Activated naive CD8-positive, alpha-beta T cell treated with anti-CD3 and anti-CD28 coated beads, Interleukin-2, amount 50 U/mL, for 24 hours (primary cell): ENCODE results near the gene SYPL2.

Experiments
- ATAC-seq: fragments of 150-1000 bp; cut with Tn5 transposase; one replicate; pipeline ENCODE4 v1.10.0; 2021
- DNase-seq: peaks from one replicate; pipeline ENCODE4 v3.0.0; 2021
- H3K27ac Mint-ChIP-seq: one replicate; pipeline ENCODE4 v1.8.0; 2021; ENCODE audit warnings: mild to moderate bottlenecking, mixed read lengths
- H3K27me3 Mint-ChIP-seq: one replicate; pipeline ENCODE4 v1.8.0; 2021; ENCODE audit warnings: mixed read lengths
- H3K36me3 Mint-ChIP-seq: one replicate; pipeline ENCODE4 v1.8.0; 2021; ENCODE audit warnings: low read depth, mixed read lengths
- H3K4me1 Mint-ChIP-seq: one replicate; pipeline ENCODE4 v1.8.0; 2021; ENCODE audit warnings: mixed read lengths
- H3K4me3 Mint-ChIP-seq: one replicate; pipeline ENCODE4 v1.8.0; 2021; ENCODE audit warnings: mild to moderate bottlenecking, moderate library complexity, mixed read lengths
- H3K9me3 Mint-ChIP-seq: one replicate; pipeline ENCODE4 v1.8.0; 2021; ENCODE audit warnings: mixed read lengths

SYPL2 gene

DNA sequence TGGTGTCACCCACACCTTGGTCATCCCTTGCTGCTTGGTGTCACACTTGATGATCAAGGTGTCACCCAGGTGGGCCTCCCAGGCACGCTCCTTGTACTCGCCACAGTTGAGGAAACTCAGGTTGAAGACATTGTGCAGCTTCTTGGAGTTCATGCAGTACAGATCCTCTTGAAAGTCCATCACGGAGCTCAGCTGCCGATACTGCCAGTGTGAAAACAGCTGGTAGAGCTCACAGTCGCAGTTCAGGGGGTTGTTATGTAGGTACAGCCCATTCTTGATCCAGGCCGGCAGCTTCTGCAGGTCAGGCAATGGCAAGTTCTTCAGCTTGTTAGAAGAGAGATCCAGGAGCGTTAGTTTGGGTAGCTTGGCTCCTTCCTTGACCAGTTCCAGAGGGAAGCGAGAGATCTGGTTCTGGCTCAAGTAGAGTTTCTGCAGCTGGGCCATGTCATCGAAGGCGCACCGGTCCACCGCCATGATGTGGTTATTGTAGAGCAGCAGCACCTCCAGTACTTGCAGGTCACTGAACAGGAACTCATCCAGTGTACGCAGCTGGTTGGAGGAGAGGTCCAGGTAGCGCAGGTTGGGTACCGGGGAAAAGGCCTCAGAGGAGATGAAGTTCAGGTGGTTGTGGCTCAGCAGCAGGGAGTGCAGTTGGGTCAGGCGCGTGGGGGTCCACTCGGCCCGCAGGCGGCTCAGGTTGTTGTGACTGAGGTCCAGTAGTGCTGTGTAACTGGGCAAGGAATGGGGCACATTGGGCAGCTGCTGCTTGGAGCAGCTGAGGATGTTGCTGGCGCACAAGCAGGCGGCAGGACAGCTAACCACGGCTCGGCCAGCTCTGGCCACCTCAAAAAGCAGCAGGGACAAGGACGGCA is 41.9 kb downstream of the SYPL2 start:
- DNase-seq, result peak; percentile 2
- peaks cover 49% of the 10 kb centered on the region for H3K4me1 Mint-ChIP-seq
- no peaks in the 10 kb centered on the region for H3K36me3 Mint-ChIP-seq
- H3K9me3 Mint-ChIP-seq, result no peaks in the 10 kb centered on the region
- H3K27ac Mint-ChIP-seq, result peak overlapping the region; percentile 32
- peak overlapping the region; percentile 82 for H3K4me3 Mint-ChIP-seq
- ATAC-seq, result no peak
- H3K27me3 Mint-ChIP-seq, result no peaks in the 10 kb centered on the region

DNA sequence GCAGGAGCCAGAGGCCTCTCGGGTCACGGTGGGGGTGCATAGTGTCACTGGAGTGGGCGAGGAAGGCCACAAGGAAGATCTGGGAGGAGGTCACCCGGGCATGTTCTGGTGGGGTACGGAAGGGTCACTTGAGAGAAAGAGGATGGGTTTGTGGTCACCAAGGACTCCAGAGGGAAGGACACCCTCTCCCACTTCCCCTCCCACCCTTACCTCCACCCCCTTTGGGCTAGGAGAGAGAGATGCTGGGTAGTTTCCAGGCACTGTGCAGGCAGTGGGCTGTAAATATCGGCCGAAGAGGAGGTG is 42.5 kb downstream of the SYPL2 start:
- H3K4me3 Mint-ChIP-seq, result peak overlapping the region; percentile 82
- H3K4me1 Mint-ChIP-seq, result peaks cover 47% of the 10 kb centered on the region
- no peaks in the 10 kb centered on the region for H3K9me3 Mint-ChIP-seq
- ATAC-seq, result no peak
- no peaks in the 10 kb centered on the region for H3K36me3 Mint-ChIP-seq
- DNase-seq, result no peak
- peak overlapping the region; percentile 46 for H3K27ac Mint-ChIP-seq
- H3K27me3 Mint-ChIP-seq, result no peaks in the 10 kb centered on the region

DNA sequence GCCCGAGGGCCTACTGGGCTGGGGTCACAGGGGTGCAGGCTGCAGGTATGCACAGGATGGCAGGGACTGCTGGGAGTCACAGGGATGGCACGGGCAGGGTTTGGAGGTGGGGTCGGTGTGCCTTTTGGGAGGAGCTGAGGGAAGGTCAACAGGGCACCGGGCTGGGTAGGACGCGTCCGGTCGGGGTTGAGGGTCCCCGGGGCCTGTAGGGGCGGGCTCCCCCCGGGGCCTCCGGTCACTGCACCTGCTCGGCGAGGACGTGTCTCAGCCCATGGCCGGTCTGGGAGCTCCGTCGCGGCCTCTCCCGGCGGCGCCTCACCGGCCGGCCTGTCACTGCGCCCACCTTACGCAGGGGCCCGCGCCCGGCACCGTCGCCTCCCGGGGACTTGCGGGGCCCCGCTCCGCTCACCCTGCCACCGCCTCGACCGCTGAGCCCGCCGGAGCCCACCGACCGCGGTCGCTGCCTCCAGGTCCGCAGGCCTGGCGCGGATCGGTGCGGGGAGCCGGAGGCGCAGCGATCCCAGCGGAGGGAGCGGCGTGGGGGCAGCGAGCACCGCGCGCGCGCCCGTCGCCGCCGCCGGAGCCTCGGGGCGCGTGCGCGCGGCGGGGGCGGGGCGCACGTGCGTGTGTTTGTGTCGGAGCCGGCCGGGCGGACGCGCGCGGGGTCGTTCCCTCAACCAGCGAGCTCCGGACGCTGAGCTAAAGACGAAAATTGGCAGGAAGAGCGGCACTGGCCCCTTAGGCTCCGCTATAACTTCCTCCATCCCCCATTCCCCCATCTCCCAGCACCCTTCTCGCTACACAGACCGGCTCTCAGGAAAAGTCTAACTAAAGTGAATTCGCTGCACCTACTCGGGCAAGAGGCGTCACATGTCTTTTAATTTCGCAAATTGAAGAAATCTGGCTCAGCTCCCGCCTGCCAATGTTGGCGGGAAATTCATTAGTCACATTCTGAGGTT is 43.1 kb downstream of the SYPL2 start, which contains the start of gene AMIGO1:
Gene AMIGO1, minus strand, starts transcription at position 552 of the 959 bp plus-strand sequence. CDS start 815 bp downstream, outside the sequence.
- ATAC-seq, result peak; percentile 41

DNA sequence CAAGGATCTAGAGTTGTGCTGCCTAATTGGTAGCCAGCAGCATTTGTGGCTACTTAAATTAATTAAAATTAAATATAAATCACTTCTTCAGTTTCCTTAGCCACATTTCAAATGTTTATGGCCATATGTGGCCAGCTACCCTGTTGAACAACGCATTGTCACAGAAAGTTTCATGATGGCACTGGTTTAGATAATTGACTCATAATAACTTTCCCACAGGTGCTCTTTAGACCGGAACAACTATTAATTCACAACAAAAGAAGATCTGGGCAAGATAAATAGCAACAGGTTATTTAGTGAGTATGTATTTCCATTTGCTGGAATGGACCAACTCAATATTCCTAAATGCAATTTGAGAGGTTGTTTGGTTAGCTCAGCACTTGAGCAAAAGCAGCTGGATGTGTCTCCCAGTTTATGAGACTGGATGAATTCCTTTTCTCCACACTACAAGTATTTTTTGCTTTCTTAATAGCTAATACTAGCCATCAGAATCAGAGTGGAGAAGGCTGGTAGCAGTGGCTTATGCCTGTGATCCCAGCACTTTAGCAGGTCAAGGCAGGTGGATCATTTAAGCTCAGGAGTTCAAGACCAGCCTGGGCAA is 46.9 kb downstream of the SYPL2 start:
- H3K4me3 Mint-ChIP-seq, result no peak overlapping the region
- no peak for ATAC-seq
- no peak overlapping the region for H3K27ac Mint-ChIP-seq
- no peaks in the 10 kb centered on the region for H3K9me3 Mint-ChIP-seq
- DNase-seq, result no peak
- H3K36me3 Mint-ChIP-seq, result no peaks in the 10 kb centered on the region
- peaks cover 24% of the 10 kb centered on the region for H3K4me1 Mint-ChIP-seq
- no peaks in the 10 kb centered on the region for H3K27me3 Mint-ChIP-seq

More for the DNA sequence above, 43.1 kb downstream of the SYPL2 start, which contains the start of gene AMIGO1:
- Mint-ChIP-seq H3K9me3 (no peaks in the 10 kb centered on the region), H3K4me3 (peak within 1 kb of the TSS; percentile 86), H3K36me3 (no peaks in the 10 kb centered on the region), H3K4me1 (peaks cover 41% of the 10 kb centered on the region), H3K27ac (peak within 1 kb of the TSS; percentile 83), H3K27me3 (no peaks in the 10 kb centered on the region)
- peak; percentile 68 for DNase-seq

DNA sequence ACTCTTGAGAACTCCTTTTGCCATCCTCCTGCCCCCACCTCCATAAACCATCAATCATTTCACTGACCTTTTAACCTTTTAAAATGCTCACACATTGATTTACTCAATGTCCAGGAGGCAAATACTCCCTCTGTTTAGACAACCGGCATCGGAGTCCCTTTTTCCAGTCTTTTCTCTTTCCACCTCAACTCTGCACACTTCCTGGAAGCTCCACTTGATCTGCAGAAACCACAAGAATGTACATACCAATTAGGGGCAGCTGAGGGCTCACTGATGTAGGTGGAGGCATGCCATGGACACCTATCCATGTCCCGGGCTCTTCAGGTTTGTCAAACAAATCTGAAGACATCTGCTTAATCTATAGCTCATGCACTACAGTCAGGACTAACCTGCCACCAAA is 48.5 kb downstream of the SYPL2 start:
- Mint-ChIP-seq H3K9me3 (no peaks in the 10 kb centered on the region), H3K27ac (no peak overlapping the region), H3K4me1 (peaks cover 13% of the 10 kb centered on the region), H3K4me3 (no peak overlapping the region), H3K36me3 (no peaks in the 10 kb centered on the region), H3K27me3 (no peaks in the 10 kb centered on the region)
- ATAC-seq (no peak), DNase-seq (no peak)

DNA sequence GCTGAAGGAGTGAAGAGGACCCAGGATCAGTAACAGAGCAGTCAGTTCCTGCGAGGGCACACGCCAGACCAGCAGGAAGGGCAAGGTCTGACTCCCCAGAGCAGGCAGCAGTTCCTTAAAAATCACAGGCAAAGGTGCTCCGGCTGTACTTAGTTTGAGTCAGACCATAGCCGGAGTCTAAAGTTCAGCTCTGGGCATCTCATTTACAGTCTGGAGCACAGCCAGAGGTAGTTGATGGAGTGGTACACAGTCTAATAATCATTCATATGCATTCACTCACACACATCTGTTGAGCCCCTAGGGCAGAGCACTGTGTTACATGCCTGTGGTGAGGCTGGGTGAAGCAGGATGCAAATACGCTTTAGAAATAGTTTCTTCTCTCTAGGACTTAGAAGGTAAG is 50.5 kb downstream of the SYPL2 start:
- DNase-seq, result no peak
- Mint-ChIP-seq H3K36me3 (no peaks in the 10 kb centered on the region), H3K4me3 (no peak overlapping the region), H3K9me3 (no peaks in the 10 kb centered on the region), H3K27ac (no peak overlapping the region), H3K4me1 (peaks cover 4% of the 10 kb centered on the region), H3K27me3 (no peaks in the 10 kb centered on the region)
- ATAC-seq, result no peak

DNA sequence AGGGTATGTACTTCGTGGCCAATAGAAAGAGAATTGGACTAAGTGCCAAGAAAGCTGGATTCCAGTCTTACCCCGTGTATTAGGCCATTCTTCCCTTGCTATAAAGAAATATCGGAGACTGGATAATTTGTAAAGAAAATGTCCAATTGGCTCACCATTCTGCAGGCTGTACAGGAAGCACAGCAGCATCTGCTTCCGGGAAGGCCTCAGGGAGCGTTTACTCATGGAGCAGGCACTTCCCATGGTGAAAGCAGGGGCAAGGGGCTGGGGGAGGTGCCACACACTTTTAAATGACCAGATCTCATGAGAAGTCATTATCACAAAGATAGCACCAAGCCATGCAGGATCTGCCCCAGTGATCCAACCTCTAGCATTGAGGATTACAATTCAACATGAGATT is 51.0 kb downstream of the SYPL2 start:
- H3K27me3 Mint-ChIP-seq, result no peaks in the 10 kb centered on the region
- H3K27ac Mint-ChIP-seq, result no peak overlapping the region
- no peaks in the 10 kb centered on the region for H3K36me3 Mint-ChIP-seq
- H3K4me3 Mint-ChIP-seq, result no peak overlapping the region
- ATAC-seq, result no peak
- no peaks in the 10 kb centered on the region for H3K9me3 Mint-ChIP-seq
- peaks cover 4% of the 10 kb centered on the region for H3K4me1 Mint-ChIP-seq
- DNase-seq, result no peak

DNA sequence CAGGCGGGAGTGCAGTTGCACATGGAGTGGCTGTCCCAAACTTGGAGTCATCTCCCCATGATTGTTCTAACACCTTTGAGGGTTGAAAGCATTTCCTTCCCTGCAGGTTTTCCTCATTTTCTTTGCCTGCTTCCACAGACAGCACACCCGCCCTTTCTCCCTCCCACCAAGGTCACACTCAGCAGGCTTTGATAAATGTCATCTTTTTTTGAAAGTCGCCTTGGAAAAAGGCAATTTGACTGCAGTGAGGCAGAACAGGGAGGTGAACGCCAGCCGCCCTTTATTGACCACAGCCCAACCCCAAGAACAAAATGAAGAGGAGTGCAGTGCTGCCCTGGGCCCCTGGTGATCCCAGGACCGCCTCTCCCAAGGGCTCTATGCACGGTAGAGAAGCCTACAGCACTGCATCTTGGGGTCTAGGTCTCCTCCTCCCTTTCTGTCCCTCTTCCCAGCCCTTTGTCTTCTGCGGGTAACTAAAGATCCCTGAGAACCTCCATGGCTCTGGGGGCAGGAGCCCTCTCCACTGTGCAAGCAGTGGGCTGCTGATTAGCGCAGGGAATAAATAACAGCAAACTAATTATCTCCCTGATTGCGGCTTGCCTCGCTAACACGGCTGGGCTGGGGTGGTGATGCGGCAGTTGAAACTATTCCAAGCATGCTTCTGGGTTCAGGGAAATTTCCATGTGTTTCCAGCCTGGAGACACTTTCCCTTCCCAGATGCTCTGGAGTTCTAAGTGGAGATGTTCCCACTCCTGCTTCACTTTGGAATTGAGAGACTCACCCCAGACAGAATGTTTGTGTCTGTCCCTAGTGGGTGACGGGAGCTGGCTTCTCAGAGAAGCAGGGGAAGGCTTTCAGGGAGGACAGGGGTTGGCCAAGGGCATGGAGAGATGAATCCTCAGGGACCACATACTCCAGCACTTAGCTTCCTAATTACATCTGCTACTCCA is 54.9 kb downstream of the SYPL2 start:
- Mint-ChIP-seq H3K36me3 (no peaks in the 10 kb centered on the region), H3K9me3 (no peaks in the 10 kb centered on the region), H3K4me3 (no peak overlapping the region), H3K27me3 (no peaks in the 10 kb centered on the region), H3K4me1 (no peaks in the 10 kb centered on the region), H3K27ac (no peak overlapping the region)
- no peak for ATAC-seq
- DNase-seq, result no peak

DNA sequence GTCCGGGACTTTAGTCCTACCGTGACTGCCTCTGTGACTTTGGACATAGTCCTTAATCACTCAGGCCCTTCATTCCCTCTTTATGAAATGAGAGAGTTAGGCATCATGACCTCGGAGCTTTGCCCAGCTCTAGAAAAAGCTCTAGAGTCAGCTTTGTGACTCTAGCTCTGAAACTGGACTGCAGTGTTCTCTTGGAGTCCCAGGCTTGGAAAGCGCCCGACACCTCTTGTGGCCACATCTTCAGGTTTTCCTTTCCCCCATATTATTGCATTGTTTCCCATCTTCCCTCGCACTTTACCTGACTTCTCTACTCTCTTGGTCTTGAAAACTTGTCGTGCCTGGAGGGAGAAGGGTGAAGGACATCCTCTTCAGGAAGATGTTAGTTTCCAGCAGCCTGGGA is 55.7 kb downstream of the SYPL2 start:
- Mint-ChIP-seq H3K9me3 (no peaks in the 10 kb centered on the region), H3K27ac (no peak overlapping the region), H3K4me1 (no peaks in the 10 kb centered on the region), H3K27me3 (no peaks in the 10 kb centered on the region), H3K36me3 (no peaks in the 10 kb centered on the region), H3K4me3 (no peak overlapping the region)
- ATAC-seq, result no peak
- DNase-seq, result no peak

DNA sequence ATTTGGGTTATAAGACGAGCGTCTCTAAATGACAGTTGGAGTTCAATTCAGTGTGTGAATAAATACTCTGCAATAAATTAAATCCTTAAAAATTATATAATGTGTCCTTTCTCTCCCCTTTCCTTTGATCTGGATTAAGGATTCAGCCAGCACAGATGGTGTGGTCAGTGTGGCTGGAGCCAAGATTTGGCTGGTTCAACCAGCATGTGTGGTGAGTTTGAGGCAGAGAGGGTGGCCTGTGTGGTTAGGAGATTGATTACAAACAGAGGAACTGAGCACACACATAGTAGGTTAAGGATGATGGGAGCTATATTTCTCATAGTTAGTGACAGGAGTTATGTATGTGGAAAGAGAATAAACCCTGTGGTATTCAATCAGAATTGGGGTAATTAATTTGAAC is 57.4 kb downstream of the SYPL2 start:
- ATAC-seq (no peak), DNase-seq (no peak)
- H3K27me3 Mint-ChIP-seq, result no peaks in the 10 kb centered on the region
- no peaks in the 10 kb centered on the region for H3K9me3 Mint-ChIP-seq
- no peaks in the 10 kb centered on the region for H3K4me1 Mint-ChIP-seq
- H3K4me3 Mint-ChIP-seq, result no peak overlapping the region
- no peak overlapping the region for H3K27ac Mint-ChIP-seq
- no peaks in the 10 kb centered on the region for H3K36me3 Mint-ChIP-seq

DNA sequence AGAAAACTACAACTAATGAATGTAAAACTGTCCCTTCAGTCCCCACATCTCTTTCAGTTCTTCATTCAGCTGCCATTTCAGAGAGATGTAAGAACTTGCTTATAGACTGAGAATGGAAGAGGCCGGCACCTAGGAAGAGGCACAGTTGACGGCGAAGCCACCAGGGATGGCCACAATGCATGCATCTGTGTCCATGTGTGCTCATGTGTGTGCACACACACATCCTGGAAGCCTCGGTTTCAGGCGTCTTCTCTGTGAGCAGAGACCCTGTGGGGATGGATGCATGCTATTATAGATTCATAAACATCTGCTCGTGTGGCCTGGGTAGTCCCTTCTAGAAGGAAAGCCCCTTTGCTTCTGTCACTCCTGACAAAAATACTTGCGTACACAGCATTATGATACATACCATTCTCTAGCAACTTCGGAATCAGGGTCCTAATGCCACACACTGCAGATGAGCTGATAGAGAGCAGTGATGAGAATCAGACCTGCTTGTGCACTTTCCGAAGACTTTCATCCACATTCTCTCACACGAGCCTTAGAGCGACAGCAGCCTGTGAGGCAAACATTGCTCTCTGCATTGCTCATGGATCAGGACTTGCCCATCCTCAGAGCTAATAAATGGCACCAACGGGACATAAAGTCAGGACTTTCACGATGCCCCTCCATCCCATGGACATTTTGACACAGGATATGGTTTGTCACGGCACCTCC is 60.9 kb downstream of the SYPL2 start:
- no peak overlapping the region for H3K27ac Mint-ChIP-seq
- H3K36me3 Mint-ChIP-seq, result no peaks in the 10 kb centered on the region
- DNase-seq, result no peak
- H3K4me1 Mint-ChIP-seq, result peaks cover 14% of the 10 kb centered on the region
- no peaks in the 10 kb centered on the region for H3K27me3 Mint-ChIP-seq
- ATAC-seq, result no peak
- H3K9me3 Mint-ChIP-seq, result no peaks in the 10 kb centered on the region
- no peak overlapping the region for H3K4me3 Mint-ChIP-seq

DNA sequence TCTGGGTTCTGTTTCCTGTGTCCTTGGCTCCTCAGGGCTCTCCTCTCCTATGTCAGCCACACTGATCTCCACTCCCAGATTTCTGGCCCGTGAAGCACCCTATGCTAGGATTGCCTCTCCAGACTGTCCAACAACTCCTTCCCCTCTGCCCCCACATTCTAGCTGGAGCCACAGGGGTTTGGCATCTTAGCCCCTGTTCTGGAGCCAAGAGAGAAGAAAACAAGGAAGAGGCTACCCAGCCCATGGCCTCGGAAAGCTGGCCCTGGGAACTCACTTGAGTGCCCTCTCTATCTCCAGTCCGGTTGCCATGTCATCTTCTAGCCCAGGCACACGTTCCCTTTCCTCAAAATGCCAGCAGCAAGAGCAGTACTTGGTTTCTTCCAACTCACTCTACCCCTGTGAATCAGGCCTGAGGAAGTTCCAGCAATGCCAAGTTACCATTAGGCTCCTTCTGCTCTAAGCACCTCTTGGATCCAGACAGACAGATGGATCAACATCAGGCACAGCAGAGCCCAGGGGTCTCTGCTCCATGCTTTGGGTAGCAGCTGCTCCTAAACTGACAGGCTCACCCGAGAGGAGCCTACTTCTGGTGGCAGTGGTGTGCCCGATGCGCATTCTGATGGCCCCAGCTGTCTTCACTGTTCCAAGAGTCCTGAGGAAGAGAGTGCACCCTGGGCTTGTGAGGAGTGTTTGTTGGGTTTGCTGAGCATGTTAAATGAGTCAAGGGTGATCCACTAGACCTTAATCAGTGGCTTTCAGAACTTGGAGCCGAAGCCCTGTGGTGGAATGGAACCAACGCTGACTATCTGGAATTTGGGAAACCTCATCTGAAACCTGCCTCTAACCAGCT is 61.7 kb downstream of the SYPL2 start:
- peaks cover 20% of the 10 kb centered on the region for H3K4me1 Mint-ChIP-seq
- no peak for DNase-seq
- ATAC-seq, result no peak
- H3K27me3 Mint-ChIP-seq, result no peaks in the 10 kb centered on the region
- no peaks in the 10 kb centered on the region for H3K9me3 Mint-ChIP-seq
- H3K27ac Mint-ChIP-seq, result no peak overlapping the region
- H3K36me3 Mint-ChIP-seq, result no peaks in the 10 kb centered on the region
- H3K4me3 Mint-ChIP-seq, result no peak overlapping the region

DNA sequence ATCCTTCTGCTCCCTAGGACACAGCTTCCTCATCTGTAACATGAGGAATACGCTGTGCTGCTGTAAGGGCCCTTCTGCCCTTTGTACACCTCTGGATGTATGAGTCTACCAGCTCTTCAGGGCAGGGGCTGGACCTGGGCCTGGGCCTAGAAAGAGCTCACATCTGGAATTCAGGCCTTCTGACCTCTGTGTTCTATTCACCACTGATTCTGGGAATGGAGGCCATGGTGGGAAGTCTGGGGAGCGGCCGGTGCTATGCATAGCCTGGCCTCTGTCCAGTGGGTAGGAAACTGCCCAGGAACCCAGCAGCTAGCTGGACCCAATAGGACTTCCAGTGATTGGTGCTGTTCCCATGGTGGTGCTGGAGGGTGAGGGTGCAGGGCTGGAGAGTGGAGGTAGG is 62.4 kb downstream of the SYPL2 start:
- Mint-ChIP-seq H3K4me1 (peaks cover 20% of the 10 kb centered on the region), H3K9me3 (no peaks in the 10 kb centered on the region), H3K36me3 (no peaks in the 10 kb centered on the region), H3K27ac (no peak overlapping the region), H3K27me3 (no peaks in the 10 kb centered on the region), H3K4me3 (no peak overlapping the region)
- no peak for ATAC-seq
- DNase-seq, result no peak
